Breast epithelium (tissue), 4 donors: Measurements from ENCODE around the gene MROH7. TPM values are rescaled to one million over a fixed set of nuclear protein-coding genes. Genes with fewer than 3 reads are reported as not detected.

Source experiments
- DNase-seq, 2 donors: peaks; one replicate each; pipeline ENCODE4 v3.0.0-alpha.2; 2019; ENCODE audit warnings: low spot score in 2 of 2
- H3K27ac ChIP-seq, 2 donors: fragments of 200-600 bp; sonication (generic) in 1 of 2; one replicate each; pipeline ENCODE4 v1.5.1; 2016 to 2019; ENCODE audit warnings: mild to moderate bottlenecking in 1 of 2
- H3K27me3 ChIP-seq, 2 donors: fragments of 200-600 bp; sonication (generic) in 1 of 2; one replicate each; pipeline versions ENCODE4 v1.5.1 to v1.6.0; 2017 to 2019; ENCODE audit warnings: control low read depth in 1 of 2, mild to moderate bottlenecking in 1 of 2
- H3K36me3 ChIP-seq: fragments of 200-600 bp; one replicate; pipeline ENCODE4 v1.5.1; 2019
- H3K4me1 ChIP-seq, 2 donors: fragments of 200-600 bp; sonication (generic); one replicate each; pipeline ENCODE4 v1.5.1; 2016 to 2019; ENCODE audit warnings: control low read depth in 1 of 2
- H3K4me3 ChIP-seq, 3 donors: fragments of 200-600 bp; sonication (generic); 1 replicate in 2 of 3; 2 replicates in 1 of 3; pipeline ENCODE4 v1.5.1; 2016 to 2019; ENCODE audit warnings: mild to moderate bottlenecking in 3 of 3, moderate library complexity in 2 of 3
- H3K9me3 ChIP-seq, 2 donors: fragments of 200-600 bp; sonication (generic) in 1 of 2; one replicate each; pipeline ENCODE4 v1.5.1; 2016 to 2019; ENCODE audit warnings: control low read depth in 1 of 2
- CTCF ChIP-seq, 3 donors: fragments of 450-650 bp; IDR thresholded peaks; one replicate each; pipeline ENCODE4 v1.5.1; 2016 to 2017; ENCODE audit warnings: antibody characterized with exemption in 3 of 3, mild to moderate bottlenecking in 3 of 3, moderate library complexity in 3 of 3
- POLR2A ChIP-seq: fragments of 450-650 bp; IDR thresholded peaks from one replicate; pipeline ENCODE4 v1.6.1; 2016; ENCODE audit warnings: antibody characterized with exemption, mild to moderate bottlenecking, moderate library complexity
- POLR2AphosphoS5 ChIP-seq, 3 donors: sonication (generic); formaldehyde crosslinking; IDR thresholded peaks; one replicate each; pipeline ENCODE4 v1.6.1; 2017; ENCODE audit warnings: antibody characterized with exemption in 3 of 3
- intact Hi-C: fragments of 100-400 bp; cut with DNase I; formaldehyde crosslinking; loops from one replicate; pipeline ENCODE4 v1.15.1; 2023; ENCODE audit warnings: low total_unique reads
- total RNA-seq, 3 donors: library from RNA; depleted of rRNA; stranded (reverse); fragments of >200 nt; gene quantifications; one replicate each; pipeline ENCODE4 v1.1.0, GENCODE V29; 2016

MROH7 gene
- total RNA-seq, 3 donors from 2014 or later: 0.66 to 5.3 (median 0.80) TPM

- H3K27ac ChIP-seq: no peak overlapping the region
- no peak for TF ChIP-seq CTCF (IDR thresholded peaks at IDR 0.05)
- no peak for TF ChIP-seq POLR2AphosphoS5 (IDR thresholded peaks at IDR 0.05)
- no peak for TF ChIP-seq POLR2A
These were observed 30.0 kb upstream of the MROH7 start for GRCh38 chr1:54611621-54612020.

GRCh38 chr1:54614024-54614423 is 27.6 kb upstream of the MROH7 start:
- Histone ChIP-seq H3K4me3 (no peak overlapping the region), H3K9me3 (no peaks in the 10 kb centered on the region), H3K27me3 (no peaks in the 10 kb centered on the region), H3K36me3 (no peaks in the 10 kb centered on the region), H3K4me1 (no peaks in the 10 kb centered on the region), H3K27ac (no peak overlapping the region)
- intact Hi-C loops: no loop called here
- DNase-seq: no peak
- TF ChIP-seq POLR2A (no peak), CTCF (IDR thresholded peaks at IDR 0.05) (no peak), POLR2AphosphoS5 (IDR thresholded peaks at IDR 0.05) (no peak)

More at GRCh38 chr1:54611621-54612020, 30.0 kb upstream of the MROH7 start:
- Histone ChIP-seq H3K36me3 (no peaks in the 10 kb centered on the region), H3K4me3 (no peak overlapping the region), H3K4me1 (no peaks in the 10 kb centered on the region), H3K27me3 (no peaks in the 10 kb centered on the region), H3K9me3 (no peaks in the 10 kb centered on the region)
- intact Hi-C loops: no loop called here
- DNase-seq: no peak

GRCh38 chr1:54614563-54614962 is 27.0 kb upstream of the MROH7 start:
- H3K27ac ChIP-seq: no peak overlapping the region
- H3K4me3 ChIP-seq: no peak overlapping the region
- H3K9me3 ChIP-seq: no peaks in the 10 kb centered on the region
- no peak for DNase-seq
- no peaks in the 10 kb centered on the region for H3K27me3 ChIP-seq
- intact Hi-C loops: no loop called here
- H3K4me1 ChIP-seq: no peaks in the 10 kb centered on the region
- TF ChIP-seq POLR2A: no peak
- no peak for TF ChIP-seq POLR2AphosphoS5 (IDR thresholded peaks at IDR 0.05)
- no peak for TF ChIP-seq CTCF (IDR thresholded peaks at IDR 0.05)
- no peaks in the 10 kb centered on the region for H3K36me3 ChIP-seq

- Histone ChIP-seq H3K27me3 (no peaks in the 10 kb centered on the region), H3K27ac (no peak overlapping the region), H3K4me3 (no peak overlapping the region), H3K9me3 (no peaks in the 10 kb centered on the region), H3K36me3 (no peaks in the 10 kb centered on the region), H3K4me1 (no peaks in the 10 kb centered on the region)
- no peak for TF ChIP-seq POLR2AphosphoS5 (IDR thresholded peaks at IDR 0.05)
- no peak for TF ChIP-seq CTCF (IDR thresholded peaks at IDR 0.05)
- TF ChIP-seq POLR2A: no peak
- no peak for DNase-seq
- intact Hi-C loops: no loop called here
These were observed 25.9 kb upstream of the MROH7 start for GRCh38 chr1:54615531-54616279.

GRCh38 chr1:54619749-54620148 is 21.8 kb upstream of the MROH7 start:
- no peaks in the 10 kb centered on the region for H3K36me3 ChIP-seq
- no peak overlapping the region for H3K4me3 ChIP-seq
- no peak for DNase-seq
- no peaks in the 10 kb centered on the region for H3K4me1 ChIP-seq
- H3K27me3 ChIP-seq: no peaks in the 10 kb centered on the region
- H3K27ac ChIP-seq: no peak overlapping the region
- no peaks in the 10 kb centered on the region for H3K9me3 ChIP-seq
- no peak for TF ChIP-seq POLR2AphosphoS5 (IDR thresholded peaks at IDR 0.05)
- TF ChIP-seq POLR2A: no peak
- no peak for TF ChIP-seq CTCF (IDR thresholded peaks at IDR 0.05)
- intact Hi-C loops: no loop called here
